ENCODE data around the gene FAM221A.

GRCh38 chr7:23721456-23721855 lies 41.5 kb downstream of the FAM221A start:
- TF ChIP-seq CTCF (IDR thresholded peaks at IDR 0.05) (no peak), POLR2AphosphoS5 (IDR thresholded peaks at IDR 0.05) (no peak), POLR2A (IDR thresholded peaks at IDR 0.05) (no peak), EP300 (IDR thresholded peaks at IDR 0.05) (no peak)
